ENCODE measurements around the gene CDH2. TPM values are rescaled to one million over a fixed set of nuclear protein-coding genes. Genes with fewer than 3 reads are reported as not detected.

CDH2 gene
- total RNA-seq, 1 experiment from 2014 or later, result 36.2 TPM

DNA sequence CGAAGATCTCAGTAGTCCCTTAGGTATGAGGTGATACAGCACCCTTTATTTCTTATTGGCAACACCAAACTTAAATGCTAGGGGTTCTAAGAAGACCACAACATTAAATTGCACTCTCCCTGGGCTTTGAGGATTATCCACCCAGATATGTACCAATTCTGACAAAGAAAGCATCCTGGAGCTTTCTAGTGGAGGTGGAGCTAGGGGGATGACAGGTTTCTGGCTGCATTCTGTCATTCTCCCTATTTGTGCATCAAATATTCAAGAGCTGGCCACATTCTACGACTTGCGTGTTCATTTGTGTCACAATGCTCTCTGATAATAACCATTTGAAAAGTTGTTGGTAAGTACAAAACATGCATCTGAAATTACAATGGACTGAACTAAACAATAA, 111.1 kb downstream of the CDH2 start:
- H3K79me1 ChIP-seq (ENCODE audit: insufficient read depth, low read depth, low read length, poor library complexity, severe bottlenecking), result no peaks in the 10 kb centered on the region
- no peak overlapping the region for H3K4me3 Mint-ChIP-seq

More for the DNA sequence above, 111.1 kb downstream of the CDH2 start:
- Histone ChIP-seq H3T11ph (ENCODE audit: low read length) (no peak overlapping the region), H4K5ac (ENCODE audit: insufficient read length, low read depth, low read length) (no peak overlapping the region), H4K20me1 (ENCODE audit: control insufficient read depth, insufficient read depth, insufficient read length) (no peaks in the 10 kb centered on the region), H2BK12ac (ENCODE audit: insufficient read length, low read depth, low read length) (no peak overlapping the region), H3K4me2 (ENCODE audit: insufficient read depth, insufficient read length, low read length) (no peak overlapping the region), H2BK15ac (ENCODE audit: low read depth, low read length) (no peak overlapping the region), H4K8ac (replicated peaks; ENCODE audit: insufficient read length, low read depth, low read length) (no peak overlapping the region), H3K23me2 (ENCODE audit: insufficient read length, low read depth, low read length, poor library complexity, severe bottlenecking) (no peaks in the 10 kb centered on the region), H3K4me1 (ENCODE audit: insufficient read depth, low read length) (no peaks in the 10 kb centered on the region; the same call in 1 of the 2 replicates), H3K14ac (ENCODE audit: insufficient read depth, low read length) (no peak overlapping the region), H2BK5ac (ENCODE audit: insufficient read length, low read length) (no peak overlapping the region), H3K27me3 (ENCODE audit: insufficient read depth, low read length) (no peaks in the 10 kb centered on the region), H2BK120ac (ENCODE audit: low read depth, low read length, poor library complexity, severe bottlenecking) (no peak overlapping the region), H3K18ac (ENCODE audit: insufficient read length, low read depth, low read length) (no peak overlapping the region), H2AFZ (ENCODE audit: low read length) (no peak overlapping the region), H2BK20ac (ENCODE audit: low read depth, low read length, poor library complexity, severe bottlenecking) (no peak overlapping the region), H4K91ac (ENCODE audit: insufficient read length, low read depth, low read length) (no peak overlapping the region), H3K79me2 (ENCODE audit: insufficient read depth, low read length) (peaks cover 2% of the 10 kb centered on the region; the same call in 1 of the 2 replicates), H3K4ac (ENCODE audit: low read depth, low read length) (no peak overlapping the region), H3K27ac (ENCODE audit: insufficient read length, low read depth, low read length) (no peak overlapping the region), H3K9me3 (ENCODE audit: control insufficient read depth, low read depth, low read length) (no peaks in the 10 kb centered on the region), H3K9ac (ENCODE audit: extremely low read depth, insufficient read length, low read length) (no peak overlapping the region), H3K56ac (ENCODE audit: insufficient read length, low read depth, low read length) (no peak overlapping the region), H2AK5ac (ENCODE audit: insufficient read length, low read length) (no peak overlapping the region), H3K23ac (ENCODE audit: insufficient read length, low read depth, low read length) (no peak overlapping the region)
- H3K27me3 Mint-ChIP-seq (ENCODE audit: low read depth), result no peaks in the 10 kb centered on the region
- WGBS (ENCODE audit: extremely low coverage, insufficient read length, low lambda C conversion rate), result no CpG with 5 or more reads among the region's 3 CpGs
- peaks cover 22 to 24% of the 10 kb centered on the region in 2 experiments for H3K4me1 Mint-ChIP-seq
- no peak for DNase-seq
- peaks cover 0 to 6% (median 3%) of the 10 kb centered on the region in 3 experiments; a peak in 3 of 7 replicates for H3K36me3 Mint-ChIP-seq (ENCODE audit: insufficient read depth in 1 of 3, low read depth in 3 of 3)
- H3K9me3 Mint-ChIP-seq, result peaks cover 2 to 3% of the 10 kb centered on the region in 2 experiments; a peak in 2 of 5 replicates
- peak overlapping the region in 1 of 3 experiments; percentile 74; a peak in 2 of 7 replicates for H3K27ac Mint-ChIP-seq
- TF ChIP-seq, protein P1, sequence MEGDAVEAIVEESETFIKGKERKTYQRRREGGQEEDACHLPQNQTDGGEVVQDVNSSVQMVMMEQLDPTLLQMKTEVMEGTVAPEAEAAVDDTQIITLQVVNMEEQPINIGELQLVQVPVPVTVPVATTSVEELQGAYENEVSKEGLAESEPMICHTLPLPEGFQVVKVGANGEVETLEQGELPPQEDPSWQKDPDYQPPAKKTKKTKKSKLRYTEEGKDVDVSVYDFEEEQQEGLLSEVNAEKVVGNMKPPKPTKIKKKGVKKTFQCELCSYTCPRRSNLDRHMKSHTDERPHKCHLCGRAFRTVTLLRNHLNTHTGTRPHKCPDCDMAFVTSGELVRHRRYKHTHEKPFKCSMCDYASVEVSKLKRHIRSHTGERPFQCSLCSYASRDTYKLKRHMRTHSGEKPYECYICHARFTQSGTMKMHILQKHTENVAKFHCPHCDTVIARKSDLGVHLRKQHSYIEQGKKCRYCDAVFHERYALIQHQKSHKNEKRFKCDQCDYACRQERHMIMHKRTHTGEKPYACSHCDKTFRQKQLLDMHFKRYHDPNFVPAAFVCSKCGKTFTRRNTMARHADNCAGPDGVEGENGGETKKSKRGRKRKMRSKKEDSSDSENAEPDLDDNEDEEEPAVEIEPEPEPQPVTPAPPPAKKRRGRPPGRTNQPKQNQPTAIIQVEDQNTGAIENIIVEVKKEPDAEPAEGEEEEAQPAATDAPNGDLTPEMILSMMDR (conservative IDR thresholded peaks at IDR 0.05), result no peak
